Breast epithelium (tissue), 4 donors: ENCODE data around the gene SCAF4. TPM values are rescaled to one million over a fixed set of nuclear protein-coding genes. Genes with fewer than 3 reads are reported as not detected.

Experiments used
- DNase-seq, 2 donors: peaks; one replicate each; pipeline ENCODE4 v3.0.0-alpha.2; 2019; ENCODE audit warnings: low spot score in 2 of 2
- H3K27ac ChIP-seq, 2 donors: fragments of 200-600 bp; sonication (generic) in 1 of 2; one replicate each; pipeline ENCODE4 v1.5.1; 2016 to 2019; ENCODE audit warnings: mild to moderate bottlenecking in 1 of 2
- H3K27me3 ChIP-seq, 2 donors: fragments of 200-600 bp; sonication (generic) in 1 of 2; one replicate each; pipeline versions ENCODE4 v1.5.1 to v1.6.0; 2017 to 2019; ENCODE audit warnings: control low read depth in 1 of 2, mild to moderate bottlenecking in 1 of 2
- H3K36me3 ChIP-seq: fragments of 200-600 bp; one replicate; pipeline ENCODE4 v1.5.1; 2019
- H3K4me1 ChIP-seq, 2 donors: fragments of 200-600 bp; sonication (generic); one replicate each; pipeline ENCODE4 v1.5.1; 2016 to 2019; ENCODE audit warnings: control low read depth in 1 of 2
- H3K4me3 ChIP-seq, 3 donors: fragments of 200-600 bp; sonication (generic); 1 replicate in 2 of 3; 2 replicates in 1 of 3; pipeline ENCODE4 v1.5.1; 2016 to 2019; ENCODE audit warnings: mild to moderate bottlenecking in 3 of 3, moderate library complexity in 2 of 3
- H3K9me3 ChIP-seq, 2 donors: fragments of 200-600 bp; sonication (generic) in 1 of 2; one replicate each; pipeline ENCODE4 v1.5.1; 2016 to 2019; ENCODE audit warnings: control low read depth in 1 of 2
- POLR2A ChIP-seq: fragments of 450-650 bp; IDR thresholded peaks from one replicate; pipeline ENCODE4 v1.6.1; 2016; ENCODE audit warnings: antibody characterized with exemption, mild to moderate bottlenecking, moderate library complexity
- POLR2AphosphoS5 ChIP-seq, 3 donors: sonication (generic); formaldehyde crosslinking; IDR thresholded peaks; one replicate each; pipeline ENCODE4 v1.6.1; 2017; ENCODE audit warnings: antibody characterized with exemption in 3 of 3
- intact Hi-C: fragments of 100-400 bp; cut with DNase I; formaldehyde crosslinking; loops from one replicate; pipeline ENCODE4 v1.15.1; 2023; ENCODE audit warnings: low total_unique reads
- total RNA-seq, 3 donors: library from RNA; depleted of rRNA; stranded (reverse); fragments of >200 nt; gene quantifications; one replicate each; pipeline ENCODE4 v1.1.0, GENCODE V29; 2016
- TF ChIP-seq, protein P1 (sequence below), 3 donors: fragments of 450-650 bp; IDR thresholded peaks; one replicate each; pipeline ENCODE4 v1.5.1; 2016 to 2017; ENCODE audit warnings: antibody characterized with exemption in 3 of 3, mild to moderate bottlenecking in 3 of 3, moderate library complexity in 3 of 3

The SCAF4 gene
- total RNA-seq, 3 donors from 2014 or later = 17.4 to 22.8 (median 18.4) TPM

DNA sequence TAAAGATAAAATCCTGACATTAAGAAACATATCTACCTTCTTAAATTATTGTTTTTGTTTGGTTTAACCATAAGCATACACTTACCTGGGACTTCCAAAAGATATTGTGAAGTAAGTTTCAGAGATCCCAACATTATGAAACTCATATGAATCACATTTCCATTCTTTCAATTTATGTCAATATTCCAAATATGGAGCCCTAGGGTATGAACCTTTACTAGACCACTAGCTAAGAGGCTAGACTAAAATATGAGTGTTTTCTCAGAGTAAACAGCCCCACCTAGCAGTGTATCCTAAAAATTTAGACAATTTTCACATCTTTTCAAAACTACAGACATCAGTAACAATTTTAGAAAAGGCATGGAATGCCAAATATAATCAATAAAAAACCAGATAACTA, 24.4 kb downstream of the SCAF4 start:
- Histone ChIP-seq H3K27ac (no peak overlapping the region), H3K4me3 (no peak overlapping the region), H3K9me3 (no peaks in the 10 kb centered on the region), H3K27me3 (no peaks in the 10 kb centered on the region), H3K36me3 (no peaks in the 10 kb centered on the region), H3K4me1 (no peaks in the 10 kb centered on the region)
- intact Hi-C loops = no loop called here
- no peak for DNase-seq
- TF ChIP-seq POLR2A = no peak
- TF ChIP-seq, protein P1, sequence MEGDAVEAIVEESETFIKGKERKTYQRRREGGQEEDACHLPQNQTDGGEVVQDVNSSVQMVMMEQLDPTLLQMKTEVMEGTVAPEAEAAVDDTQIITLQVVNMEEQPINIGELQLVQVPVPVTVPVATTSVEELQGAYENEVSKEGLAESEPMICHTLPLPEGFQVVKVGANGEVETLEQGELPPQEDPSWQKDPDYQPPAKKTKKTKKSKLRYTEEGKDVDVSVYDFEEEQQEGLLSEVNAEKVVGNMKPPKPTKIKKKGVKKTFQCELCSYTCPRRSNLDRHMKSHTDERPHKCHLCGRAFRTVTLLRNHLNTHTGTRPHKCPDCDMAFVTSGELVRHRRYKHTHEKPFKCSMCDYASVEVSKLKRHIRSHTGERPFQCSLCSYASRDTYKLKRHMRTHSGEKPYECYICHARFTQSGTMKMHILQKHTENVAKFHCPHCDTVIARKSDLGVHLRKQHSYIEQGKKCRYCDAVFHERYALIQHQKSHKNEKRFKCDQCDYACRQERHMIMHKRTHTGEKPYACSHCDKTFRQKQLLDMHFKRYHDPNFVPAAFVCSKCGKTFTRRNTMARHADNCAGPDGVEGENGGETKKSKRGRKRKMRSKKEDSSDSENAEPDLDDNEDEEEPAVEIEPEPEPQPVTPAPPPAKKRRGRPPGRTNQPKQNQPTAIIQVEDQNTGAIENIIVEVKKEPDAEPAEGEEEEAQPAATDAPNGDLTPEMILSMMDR (IDR thresholded peaks at IDR 0.05) = no peak
- TF ChIP-seq POLR2AphosphoS5 (IDR thresholded peaks at IDR 0.05) = no peak

DNA sequence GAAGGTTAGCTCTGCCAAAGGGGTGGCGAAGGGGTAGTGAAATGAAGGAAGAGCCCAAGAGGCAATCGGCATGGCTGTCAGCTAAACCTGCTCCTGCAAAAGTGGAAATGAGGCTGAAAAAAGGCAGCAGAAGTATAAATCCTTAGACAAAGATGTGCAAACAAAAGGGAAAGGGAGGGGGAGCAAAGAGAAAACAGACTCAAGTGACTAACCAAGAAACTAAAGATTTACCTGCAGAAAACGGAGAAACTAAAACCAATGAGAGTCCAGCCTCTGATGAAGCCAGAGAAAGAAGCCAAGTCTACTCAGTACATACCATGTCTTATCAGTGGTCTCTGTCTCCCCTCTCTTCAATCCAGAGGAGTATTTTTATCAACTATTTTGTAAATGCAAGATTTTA, 25.4 kb downstream of the SCAF4 start:
- no peak for DNase-seq
- no peaks in the 10 kb centered on the region for H3K9me3 ChIP-seq
- TF ChIP-seq, protein P1 (IDR thresholded peaks at IDR 0.05) = no peak
- no peak for TF ChIP-seq POLR2A
- no peak for TF ChIP-seq POLR2AphosphoS5 (IDR thresholded peaks at IDR 0.05)
- no peaks in the 10 kb centered on the region for H3K27me3 ChIP-seq
- no peaks in the 10 kb centered on the region for H3K4me1 ChIP-seq
- no peak overlapping the region for H3K27ac ChIP-seq
- intact Hi-C loops = no loop called here
- H3K36me3 ChIP-seq = peaks cover 4% of the 10 kb centered on the region
- no peak overlapping the region for H3K4me3 ChIP-seq

DNA sequence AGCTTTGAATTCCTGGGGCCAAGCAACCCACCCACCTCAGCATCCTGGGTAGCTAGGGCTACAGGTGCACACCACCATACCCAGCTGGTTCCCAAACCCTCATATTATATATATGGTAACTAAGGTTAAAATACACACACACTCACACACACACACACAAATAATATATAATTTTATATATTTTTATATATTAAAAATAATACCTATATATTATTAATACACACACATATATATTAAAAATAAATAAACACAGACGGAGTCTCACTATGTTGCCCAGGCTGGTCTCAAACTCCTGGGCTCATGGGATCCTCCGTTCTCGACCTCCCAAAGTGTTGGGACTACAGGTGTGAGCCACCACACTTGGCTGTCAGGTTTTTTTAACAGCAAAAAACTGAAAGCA, 31.9 kb downstream of the SCAF4 start:
- no peak overlapping the region for H3K27ac ChIP-seq
- intact Hi-C loops = no loop called here
- no peaks in the 10 kb centered on the region for H3K9me3 ChIP-seq
- no peaks in the 10 kb centered on the region for H3K4me1 ChIP-seq
- TF ChIP-seq POLR2AphosphoS5 (IDR thresholded peaks at IDR 0.05) (no peak), POLR2A (no peak)
- TF ChIP-seq, protein P1 (IDR thresholded peaks at IDR 0.05) = no peak
- H3K36me3 ChIP-seq = peaks cover 15% of the 10 kb centered on the region
- no peak overlapping the region for H3K4me3 ChIP-seq
- no peak for DNase-seq
- H3K27me3 ChIP-seq = no peaks in the 10 kb centered on the region

DNA sequence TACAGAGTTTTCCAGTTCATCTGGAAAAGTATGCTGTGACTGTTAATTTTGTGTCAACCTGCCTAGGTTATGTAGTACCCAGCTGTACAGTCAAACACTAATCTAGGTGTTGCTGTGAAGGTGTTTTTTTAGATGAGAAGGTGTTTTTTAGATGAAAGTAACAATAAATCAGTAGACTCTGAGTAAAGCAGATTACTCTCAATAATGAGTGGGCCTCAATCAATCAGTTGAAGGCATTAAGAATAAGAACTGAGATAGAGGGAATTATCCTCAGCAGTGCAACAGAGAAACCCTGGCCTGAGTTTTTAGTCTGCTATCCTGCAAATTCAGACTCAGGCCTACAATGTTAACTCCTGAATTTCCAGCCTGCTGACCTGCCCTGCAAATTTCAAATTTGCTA, 33.5 kb downstream of the SCAF4 start:
- peaks cover 15% of the 10 kb centered on the region for H3K36me3 ChIP-seq

DNA sequence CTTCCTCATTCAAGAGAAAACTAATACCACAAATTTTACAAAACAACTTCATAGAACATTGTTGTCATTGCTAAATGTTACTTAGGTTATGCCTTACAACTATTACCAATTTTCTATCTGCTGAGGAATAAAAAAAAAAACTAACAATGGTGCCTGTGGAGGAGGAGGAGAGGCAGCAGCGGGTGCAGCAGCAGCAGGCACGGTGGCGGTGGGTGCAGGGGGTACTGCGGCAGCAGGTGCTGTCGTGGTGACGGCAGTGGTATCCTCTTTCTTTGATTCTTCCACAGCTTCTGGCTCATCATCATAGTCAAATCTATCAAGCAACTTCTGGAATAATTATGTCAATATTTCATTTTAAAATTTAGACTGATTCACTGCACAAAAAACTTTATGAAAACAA, 35.5 kb downstream of the SCAF4 start:
- no peak overlapping the region for H3K27ac ChIP-seq
- TF ChIP-seq POLR2AphosphoS5 (IDR thresholded peaks at IDR 0.05) = no peak
- TF ChIP-seq POLR2A = no peak
- TF ChIP-seq, protein P1 (IDR thresholded peaks at IDR 0.05) = no peak
- DNase-seq = no peak

More for the DNA sequence above, 33.5 kb downstream of the SCAF4 start:
- H3K4me3 ChIP-seq = no peak overlapping the region
- no peaks in the 10 kb centered on the region for H3K4me1 ChIP-seq
- H3K27me3 ChIP-seq = no peaks in the 10 kb centered on the region
- H3K27ac ChIP-seq = no peak overlapping the region
- intact Hi-C loops = no loop called here
- no peaks in the 10 kb centered on the region for H3K9me3 ChIP-seq
- TF ChIP-seq POLR2A (no peak), POLR2AphosphoS5 (IDR thresholded peaks at IDR 0.05) (no peak)
- TF ChIP-seq, protein P1 (IDR thresholded peaks at IDR 0.05) = no peak
- no peak for DNase-seq

More for the DNA sequence above, 35.5 kb downstream of the SCAF4 start:
- no peaks in the 10 kb centered on the region for H3K27me3 ChIP-seq
- H3K36me3 ChIP-seq = peaks cover 10% of the 10 kb centered on the region
- no peak overlapping the region for H3K4me3 ChIP-seq
- intact Hi-C loops = no loop called here
- H3K9me3 ChIP-seq = no peaks in the 10 kb centered on the region
- H3K4me1 ChIP-seq = no peaks in the 10 kb centered on the region
